Measurements from ENCODE around the gene GNAS.

DNA sequence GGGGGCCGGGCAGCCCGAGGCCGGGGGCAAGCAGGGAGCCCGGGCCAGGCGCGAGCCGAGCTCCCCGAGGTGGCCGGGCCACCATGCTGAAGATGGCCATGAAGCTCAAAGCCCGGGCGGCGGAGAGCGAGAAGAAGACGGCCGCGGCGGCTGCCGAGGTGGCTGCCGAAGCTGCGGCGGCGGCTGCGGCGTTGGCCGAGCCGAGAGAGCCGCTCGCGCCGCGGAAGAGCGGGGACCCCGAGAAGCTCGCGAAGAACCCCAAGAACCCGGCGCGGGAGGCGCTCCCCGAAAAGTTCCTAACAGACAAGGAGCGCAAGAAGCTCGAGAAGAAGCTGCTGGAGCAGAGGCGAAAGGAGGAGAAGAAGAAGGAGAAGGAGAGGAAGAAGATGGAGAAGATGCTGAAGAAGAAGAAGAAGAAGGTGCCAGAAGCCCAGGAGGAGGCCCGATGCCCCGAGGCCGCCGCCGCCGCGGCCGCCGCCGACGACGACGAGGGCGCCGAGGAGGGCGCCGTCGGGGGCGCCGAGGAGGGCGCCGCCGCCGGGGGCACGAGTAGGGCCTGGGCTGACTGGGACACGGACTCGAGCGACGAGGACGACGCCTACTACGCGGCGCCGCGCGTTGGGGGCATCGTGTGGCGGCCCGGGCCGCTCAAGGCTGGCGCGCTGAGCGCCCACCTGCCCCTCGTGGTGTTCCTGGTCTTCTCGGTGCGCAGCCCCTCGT, 37.4 kb downstream of the GNAS start:
- TF ChIP-seq, protein P1, sequence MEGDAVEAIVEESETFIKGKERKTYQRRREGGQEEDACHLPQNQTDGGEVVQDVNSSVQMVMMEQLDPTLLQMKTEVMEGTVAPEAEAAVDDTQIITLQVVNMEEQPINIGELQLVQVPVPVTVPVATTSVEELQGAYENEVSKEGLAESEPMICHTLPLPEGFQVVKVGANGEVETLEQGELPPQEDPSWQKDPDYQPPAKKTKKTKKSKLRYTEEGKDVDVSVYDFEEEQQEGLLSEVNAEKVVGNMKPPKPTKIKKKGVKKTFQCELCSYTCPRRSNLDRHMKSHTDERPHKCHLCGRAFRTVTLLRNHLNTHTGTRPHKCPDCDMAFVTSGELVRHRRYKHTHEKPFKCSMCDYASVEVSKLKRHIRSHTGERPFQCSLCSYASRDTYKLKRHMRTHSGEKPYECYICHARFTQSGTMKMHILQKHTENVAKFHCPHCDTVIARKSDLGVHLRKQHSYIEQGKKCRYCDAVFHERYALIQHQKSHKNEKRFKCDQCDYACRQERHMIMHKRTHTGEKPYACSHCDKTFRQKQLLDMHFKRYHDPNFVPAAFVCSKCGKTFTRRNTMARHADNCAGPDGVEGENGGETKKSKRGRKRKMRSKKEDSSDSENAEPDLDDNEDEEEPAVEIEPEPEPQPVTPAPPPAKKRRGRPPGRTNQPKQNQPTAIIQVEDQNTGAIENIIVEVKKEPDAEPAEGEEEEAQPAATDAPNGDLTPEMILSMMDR (IDR thresholded peaks at IDR 0.05) = no peak
- TF ChIP-seq POLR2A (IDR thresholded peaks at IDR 0.05) = no peak
